IMR-90 (cell line): ENCODE data around the gene SLC44A4. TPM values are rescaled to one million over a fixed set of nuclear protein-coding genes. Genes with fewer than 3 reads are reported as not detected.
"Not testable (repeated sequence)": the region's sequence is repeated elsewhere in the genome, so short reads cannot be mapped to it uniquely, and the experiment has no call there.

Experiments used
- ATAC-seq: fragments of 200-7000 bp; cut with Tn5 transposase; 2 replicates; pipeline ENCODE4 v1.9.1; 2020; ENCODE audit warnings: low read depth, mild to moderate bottlenecking, moderate library complexity
- BruUV-seq: library from RNA; stranded (reverse); fragments of 400-500 nt; replicated peaks from 2 replicates; lab custom pipeline; 2021; lab: Mats Ljungman, UMichigan
- CTCF ChIA-PET: fragments of 300-600 bp; formaldehyde crosslinking; extraction: SDS; loops from one replicate; lab custom pipeline; 2021; ENCODE audit warnings: antibody characterized with exemption; lab: Yijun Ruan, JAX
- POLR2A ChIA-PET: fragments of 300-600 bp; sonication (Branson Sonifier 250); formaldehyde crosslinking; loops from one replicate; lab custom pipeline; 2022; ENCODE audit warnings: antibody characterized with exemption; ENCODE audit not compliant: unreplicated experiment; lab: Charles Lee
- DNase-seq: peaks from one replicate; pipeline ENCODE4 v3.0.0; 2013
- H2AFZ ChIP-seq: replicated peaks from 2 replicates; pipeline ENCODE3; 2013; ENCODE audit warnings: low read length, mild to moderate bottlenecking; ENCODE audit not compliant: poor library complexity
- H2AK5ac ChIP-seq: 2 replicates; pipeline ENCODE4 v1.6.1; 2013; ENCODE audit warnings: low read depth, low read length, inconsistent platforms
- H2AK9ac ChIP-seq: replicated peaks from 2 replicates; pipeline ENCODE3; 2013; ENCODE audit warnings: mild to moderate bottlenecking, low read depth, low read length, moderate library complexity; ENCODE audit not compliant: poor library complexity
- H2BK120ac ChIP-seq: 2 replicates; pipeline ENCODE4 v1.6.1; 2013; ENCODE audit warnings: low read depth, low read length, inconsistent platforms
- H2BK15ac ChIP-seq: 3 replicates; pipeline ENCODE4 v1.6.1; 2013; ENCODE audit warnings: low read depth, low read length, inconsistent platforms
- H2BK20ac ChIP-seq: 2 replicates; pipeline ENCODE4 v1.6.1; 2013; ENCODE audit warnings: low read depth, mild to moderate bottlenecking, inconsistent platforms, low read length, moderate library complexity
- H2BK5ac ChIP-seq: 2 replicates; pipeline ENCODE4 v1.6.1; 2013; ENCODE audit warnings: mild to moderate bottlenecking, low read depth, low read length, inconsistent platforms; ENCODE audit not compliant: poor library complexity, severe bottlenecking
- H3K14ac ChIP-seq: replicated peaks from 2 replicates; pipeline ENCODE4 v1.6.1; 2013; ENCODE audit warnings: low read depth, low read length, inconsistent platforms
- H3K18ac ChIP-seq: 2 replicates; pipeline ENCODE4 v1.6.1; 2013; ENCODE audit warnings: low read depth, low read length, control low read depth
- H3K23ac ChIP-seq: 2 replicates; pipeline ENCODE4 v1.6.1; 2013; ENCODE audit warnings: low read depth, low read length, inconsistent platforms
- H3K27ac ChIP-seq: 2 replicates; pipeline ENCODE4 v1.5.1; 2013; ENCODE audit warnings: mild to moderate bottlenecking, control low read depth, low read length; ENCODE audit not compliant: insufficient read depth
- H3K27me3 ChIP-seq: 2 replicates; pipeline ENCODE4 v1.6.1; 2013; ENCODE audit warnings: low read length; ENCODE audit not compliant: control insufficient read depth, insufficient read depth
- H3K36me3 ChIP-seq: 2 replicates; pipeline ENCODE4 v1.6.1; 2013; ENCODE audit warnings: low read length, mixed read lengths; ENCODE audit not compliant: control insufficient read depth, insufficient read depth
- H3K4ac ChIP-seq: 2 replicates; pipeline ENCODE4 v1.6.1; 2013; ENCODE audit warnings: low read depth, low read length, inconsistent platforms
- H3K4me1 ChIP-seq: 2 replicates; pipeline ENCODE4 v1.6.1; 2013; ENCODE audit warnings: low read length, mixed read lengths; ENCODE audit not compliant: control insufficient read depth, insufficient read depth
- H3K4me2 ChIP-seq: 2 replicates; pipeline ENCODE4 v1.6.1; 2013; ENCODE audit warnings: low read depth, mild to moderate bottlenecking, control low read depth, low read length, moderate library complexity
- H3K4me3 ChIP-seq: 2 replicates; pipeline ENCODE4 v1.5.1; 2013; ENCODE audit warnings: low read depth, mild to moderate bottlenecking, control low read depth, low read length, moderate library complexity; ENCODE audit not compliant: insufficient read depth
- H3K56ac ChIP-seq: 2 replicates; pipeline ENCODE4 v1.6.1; 2013; ENCODE audit warnings: low read length, inconsistent platforms; ENCODE audit not compliant: insufficient read depth; ENCODE audit errors: extremely low read depth
- H3K79me1 ChIP-seq, 2 experiments: 2 replicates each; pipeline ENCODE4 v1.6.1; 2013; ENCODE audit warnings: low read length in 2 of 2, inconsistent platforms in 1 of 2, low read depth in 1 of 2
- H3K9ac ChIP-seq: 2 replicates; pipeline ENCODE4 v1.6.1; 2013; ENCODE audit warnings: low read depth, low read length, control low read depth
- H3K9me1 ChIP-seq: 2 replicates; pipeline ENCODE4 v1.6.1; 2013; ENCODE audit warnings: low read length, inconsistent platforms; ENCODE audit not compliant: insufficient read depth
- H3K9me3 ChIP-seq: 2 replicates; pipeline ENCODE4 v1.6.1; 2013; ENCODE audit warnings: low read length; ENCODE audit not compliant: control insufficient read depth, insufficient read depth
- H4K20me1 ChIP-seq: 2 replicates; pipeline ENCODE4 v1.6.1; 2013; ENCODE audit warnings: low read length, inconsistent platforms; ENCODE audit not compliant: insufficient read depth
- H4K5ac ChIP-seq: 2 replicates; pipeline ENCODE4 v1.6.1; 2013; ENCODE audit warnings: mild to moderate bottlenecking, low read depth, low read length, control low read depth
- H4K8ac ChIP-seq, 2 experiments: 2 replicates each; pipeline ENCODE4 v1.6.1; 2013; ENCODE audit warnings: low read depth in 2 of 2, low read length in 2 of 2, control low read depth in 1 of 2, inconsistent platforms in 1 of 2
- H4K91ac ChIP-seq: 2 replicates; pipeline ENCODE4 v1.6.1; 2013; ENCODE audit warnings: low read depth, low read length, inconsistent platforms; ENCODE audit not compliant: insufficient read depth
- WGBS, 2 experiments: methylation state at CpG; one replicate each; pipeline versions ENCODE4 v1.1.5 to v1.1.7; 2013; ENCODE audit warnings: missing lambda C conversion rate in 2 of 2; ENCODE audit not compliant: insufficient read length in 1 of 2; ENCODE audit errors: extremely low coverage in 2 of 2; 5-methylcytosine and 5-hydroxymethylcytosine counted together
- dilution Hi-C: fragments of 300-500 bp; cut with HindIII; formaldehyde crosslinking; loops from one replicate; pipeline ENCODE4 v1.14.3; 2018; ENCODE audit warnings: low sequenced_read_pairs; ENCODE audit not compliant: unreplicated experiment
- in situ Hi-C: fragments of 300-500 bp; cut with MboI; formaldehyde crosslinking; loops from 3 replicates; pipeline ENCODE4 v1.14.3; 2019; ENCODE audit warnings: low sequenced_read_pairs, inconsistent platforms, mixed read lengths
- intact Hi-C: fragments of 100-400 bp; cut with micrococcal nuclease; formaldehyde crosslinking; loops from 2 replicates; pipeline ENCODE4 v1.10.0; 2022
- polyA plus RNA-seq, 3 experiments: library from polyadenylated mRNA; depleted of rRNA; stranded (reverse); fragments of >200 nt; gene quantifications; 2 replicates each; pipeline ENCODE4 v1.2.3, GENCODE V29; 2012; ENCODE audit warnings: low replicate concordance in 1 of 3
- total RNA-seq: library from RNA; depleted of rRNA; stranded (reverse); fragments of >200 nt; gene quantifications from 2 replicates; pipeline ENCODE4 v1.2.3, GENCODE V29; 2012

The SLC44A4 gene
- total and polyA plus RNA-seq, 2 of the 4 experiments (the other 2 are of a cell fraction), result 0.14 to 0.36 TPM

GRCh38 chr6:31851980-31852718 is 26.6 kb downstream of the SLC44A4 start:
- in situ Hi-C loops, H2BK20ac ChIP-seq, H2AK9ac ChIP-seq, H3K23ac ChIP-seq, H3K18ac ChIP-seq, H3K4me2 ChIP-seq, H4K5ac ChIP-seq, H4K8ac ChIP-seq, H3K9me3 ChIP-seq, H2AK5ac ChIP-seq, intact Hi-C loops, H4K91ac ChIP-seq, CTCF ChIA-PET, H3K27me3 ChIP-seq, dilution Hi-C loops, H3K9ac ChIP-seq, H3K79me1 ChIP-seq, POLR2A ChIA-PET, H3K4ac ChIP-seq, H4K20me1 ChIP-seq, H3K56ac ChIP-seq, DNase-seq, H2BK120ac ChIP-seq, H2BK5ac ChIP-seq, H2AFZ ChIP-seq, H3K36me3 ChIP-seq, H2BK15ac ChIP-seq, H3K4me1 ChIP-seq, ATAC-seq, H3K4me3 ChIP-seq, H3K14ac ChIP-seq, H3K9me1 ChIP-seq, H3K27ac ChIP-seq, BruUV-seq: not testable (repeated sequence)
- WGBS, 2 experiments, result 86% methylated on average over 12 of the region's 35 CpGs; no CpG with 5 or more reads in 1 of the 2 experiments
